GM12801 (cell line): Measurements from ENCODE around the gene MAPKAP1.

Source experiments
- CTCF ChIP-seq: IDR thresholded peaks from one replicate; pipeline ENCODE4 v1.5.1; 2011; ENCODE audit warnings: control low read depth; ENCODE audit not compliant: insufficient read length; ENCODE audit errors: extremely low read depth

Gene MAPKAP1

GRCh38 chr9:125544484-125544883 lies 162.5 kb downstream of the MAPKAP1 start:
- no peak for TF ChIP-seq CTCF

- TF ChIP-seq CTCF = no peak
Measured at GRCh38 chr9:125541840-125542243, 165.2 kb downstream of the MAPKAP1 start.

- no peak for TF ChIP-seq CTCF
Measured at GRCh38 chr9:125540497-125540896, 166.5 kb downstream of the MAPKAP1 start.

- no peak for TF ChIP-seq CTCF
Measured at GRCh38 chr9:125538092-125538473, 168.9 kb downstream of the MAPKAP1 start.

GRCh38 chr9:125537442-125538091 lies 169.4 kb downstream of the MAPKAP1 start:
- TF ChIP-seq CTCF = no peak

GRCh38 chr9:125536776-125537175 lies 170.2 kb downstream of the MAPKAP1 start:
- TF ChIP-seq CTCF = no peak

- TF ChIP-seq CTCF = no peak
Measured at GRCh38 chr9:125536167-125536772, 170.7 kb downstream of the MAPKAP1 start.
